CD4-positive, alpha-beta T cell treated with Interleukin-4 for 4 hours (primary cell): ENCODE data around the gene SORD.
"Not testable (repeated sequence)": the region's sequence is repeated elsewhere in the genome, so short reads cannot be mapped to it uniquely, and the experiment has no call there.

Source experiments
- DNase-seq: peaks from one replicate; pipeline ENCODE4 v3.0.0-alpha.2; 2020

Gene SORD

DNA sequence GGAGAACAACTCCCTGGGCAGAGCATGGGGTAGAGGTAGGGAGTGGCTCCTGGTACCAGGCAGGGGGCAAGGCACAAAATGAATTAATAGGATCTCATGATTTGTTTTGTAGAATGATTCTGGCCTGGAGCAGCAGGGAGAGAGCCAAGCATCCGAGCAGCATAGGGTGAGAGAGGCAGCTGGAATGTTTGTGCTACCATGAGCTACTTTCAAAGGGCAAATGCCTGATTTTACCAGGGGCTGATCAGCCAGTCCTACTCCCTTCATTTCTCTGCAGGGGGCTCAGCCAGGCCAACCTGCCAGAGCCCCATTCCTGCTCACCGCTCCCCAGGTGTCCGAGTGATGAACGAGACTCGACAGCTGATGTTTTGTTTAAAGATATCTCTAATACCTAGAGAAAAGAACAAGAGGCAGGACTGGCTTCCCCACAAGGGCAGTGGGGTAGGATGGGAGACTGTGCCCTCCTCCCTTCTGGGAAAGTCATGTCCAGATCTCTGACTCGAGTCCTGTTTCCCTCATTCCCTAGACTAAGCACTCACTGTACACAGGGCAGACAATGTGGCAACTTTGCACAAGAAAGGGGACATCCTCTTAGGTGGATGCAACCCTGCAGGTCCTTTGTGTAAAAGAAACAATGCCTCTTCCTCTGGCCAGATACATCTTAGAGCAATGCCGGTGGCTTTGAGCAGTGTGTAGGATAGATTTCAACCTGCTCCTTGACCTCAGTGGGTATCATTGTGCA, 78.1 kb downstream of the SORD start:
- no peak for DNase-seq

DNA sequence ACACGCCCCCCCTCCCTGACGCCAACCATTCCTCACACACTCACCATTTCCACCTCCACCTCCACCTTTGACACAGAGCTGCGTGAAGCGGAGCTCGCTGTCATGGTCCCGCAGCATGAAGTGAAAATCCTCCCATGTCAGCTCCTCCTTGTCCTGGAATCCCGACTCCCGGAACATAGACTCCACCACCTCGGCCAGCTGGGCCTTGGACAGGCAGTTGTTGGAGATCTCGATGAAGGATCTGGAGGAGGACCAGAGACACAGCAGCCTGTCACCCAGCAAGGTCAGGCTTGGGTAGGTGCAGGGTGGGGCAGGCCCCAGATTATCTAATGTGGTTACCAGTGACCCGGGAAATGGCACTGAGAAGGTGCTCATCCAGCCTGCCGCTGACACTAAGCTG, 78.8 kb downstream of the SORD start:
- DNase-seq: no peak

DNA sequence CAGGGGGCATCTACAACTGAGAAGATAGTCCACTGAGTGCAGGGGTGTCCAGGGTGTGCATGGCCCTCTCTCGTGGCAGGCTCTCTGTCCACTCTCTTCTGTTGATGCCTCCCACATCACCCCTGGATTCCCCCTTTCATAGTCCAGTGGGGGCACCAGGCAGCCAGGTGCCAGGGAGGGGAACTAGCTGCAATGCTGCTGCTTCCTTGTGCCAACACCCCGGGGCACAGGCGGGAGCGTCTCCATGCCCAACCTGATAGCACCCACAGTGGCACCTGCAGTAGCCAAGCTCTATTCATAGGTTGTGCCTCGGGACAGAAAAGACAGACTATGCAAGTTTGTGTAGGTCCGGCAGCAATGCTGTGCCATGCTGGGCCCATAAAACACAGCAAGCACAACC, 79.2 kb downstream of the SORD start:
- DNase-seq: no peak

DNA sequence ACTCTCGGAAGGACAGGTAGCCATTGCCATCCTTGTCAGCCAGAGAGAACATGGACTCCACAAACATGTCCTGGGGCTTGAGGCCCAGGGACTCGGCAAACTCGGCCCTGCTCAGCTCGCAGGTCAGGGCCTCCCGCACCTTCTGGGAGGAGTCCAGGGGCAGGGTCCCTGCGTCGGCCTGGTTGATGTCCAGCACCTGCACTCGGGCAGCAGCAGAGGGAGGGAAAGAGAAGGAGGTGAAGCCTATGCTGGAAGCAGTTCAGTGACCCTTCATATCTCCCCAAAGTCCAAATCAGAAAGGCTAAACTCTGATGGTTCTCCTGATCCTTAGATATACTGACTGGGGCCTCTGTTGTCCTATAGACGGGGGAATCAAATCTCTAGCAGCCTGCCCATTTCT, 81.2 kb downstream of the SORD start:
- not testable (repeated sequence) for DNase-seq

DNA sequence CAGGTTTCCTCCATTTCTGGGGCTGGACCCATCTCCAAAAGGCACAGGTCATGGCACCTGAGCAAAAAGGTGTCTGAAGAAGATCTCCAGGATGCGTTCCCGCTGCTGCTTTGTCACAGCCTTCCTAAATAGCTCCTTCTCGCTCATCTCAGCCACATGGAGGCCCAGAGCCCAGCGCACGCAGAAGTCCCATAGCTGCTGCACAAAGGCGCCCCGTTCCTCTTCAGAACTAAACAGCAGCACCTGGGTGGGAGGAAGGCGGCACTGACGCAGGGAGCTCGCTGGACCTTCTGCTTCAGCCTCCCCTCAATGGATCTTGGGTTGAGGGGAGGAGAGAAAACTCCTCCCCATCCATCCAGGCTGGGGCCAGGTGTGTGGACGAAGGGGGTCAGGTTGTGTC, 82.6 kb downstream of the SORD start:
- DNase-seq: no peak

DNA sequence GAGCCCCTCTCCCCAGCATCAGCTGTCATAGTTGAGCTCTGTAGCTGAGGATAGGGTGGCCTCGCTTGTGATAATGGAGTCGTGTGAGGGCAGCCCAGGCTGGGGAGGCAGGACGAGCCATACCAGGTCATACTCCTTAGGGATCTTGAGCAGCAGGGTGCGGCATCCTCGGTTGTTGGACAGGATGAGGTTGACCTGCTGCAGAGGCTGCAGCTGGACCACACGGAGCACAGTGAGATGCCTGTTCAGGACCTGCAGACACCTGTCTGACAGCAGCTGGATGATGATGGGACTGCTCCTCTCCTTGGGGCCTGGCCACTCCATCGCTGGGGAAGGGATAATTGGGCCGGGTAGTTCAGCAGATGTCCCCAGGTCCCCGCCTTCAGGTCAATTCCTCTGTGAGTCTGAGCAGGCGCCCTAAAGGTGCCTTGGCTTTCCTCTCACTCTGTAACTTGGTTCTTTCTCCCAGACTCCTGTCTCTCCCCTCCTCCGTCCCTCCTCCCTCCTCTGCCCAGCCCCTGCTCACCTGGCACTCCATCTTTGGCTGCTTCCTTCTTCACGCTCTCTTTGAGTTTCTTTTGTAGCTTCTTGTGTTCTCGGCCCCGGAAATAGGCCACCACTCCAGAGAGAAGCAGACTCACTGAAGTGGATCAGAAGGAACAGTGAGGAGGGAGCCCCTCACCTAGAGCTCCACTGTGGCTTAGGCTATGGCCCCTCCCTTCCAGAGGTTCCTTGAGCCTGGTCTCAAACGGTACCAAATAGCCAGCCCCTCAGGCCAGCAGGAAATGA, 83.2 kb downstream of the SORD start:
- no peak for DNase-seq

DNA sequence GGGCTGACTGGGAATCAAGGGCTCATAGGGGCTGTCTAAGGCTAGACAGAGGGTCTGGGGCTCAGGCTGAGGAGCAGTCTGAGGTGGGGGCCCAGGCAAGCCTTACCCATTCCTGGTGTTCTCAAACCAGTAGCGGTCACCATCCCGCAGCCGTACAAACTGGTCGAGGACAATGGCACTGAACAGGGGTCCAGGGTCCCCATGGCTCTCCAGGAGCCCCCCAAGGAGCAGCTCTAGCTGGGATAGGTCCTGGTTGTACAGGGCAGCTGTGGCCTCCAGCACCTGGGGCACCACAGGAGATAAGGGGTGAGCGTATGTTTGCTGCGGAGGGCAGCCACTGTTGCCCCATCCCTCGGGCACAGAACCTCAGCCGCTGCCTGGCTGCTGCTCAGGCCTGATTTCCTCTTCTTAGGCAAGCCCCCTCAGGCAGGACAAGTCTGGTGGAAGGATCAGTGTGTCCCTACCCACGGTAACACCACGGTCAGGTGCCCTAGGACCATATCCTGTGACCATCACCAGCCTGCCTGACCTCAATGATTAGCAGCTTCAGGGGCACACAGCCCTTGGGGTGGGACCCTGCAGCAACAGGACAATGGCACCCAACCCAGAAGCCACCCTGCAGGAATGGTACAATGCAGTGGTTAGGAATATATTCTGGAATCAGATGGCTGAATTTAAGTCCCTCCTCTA, 85.1 kb downstream of the SORD start:
- no peak for DNase-seq

DNA sequence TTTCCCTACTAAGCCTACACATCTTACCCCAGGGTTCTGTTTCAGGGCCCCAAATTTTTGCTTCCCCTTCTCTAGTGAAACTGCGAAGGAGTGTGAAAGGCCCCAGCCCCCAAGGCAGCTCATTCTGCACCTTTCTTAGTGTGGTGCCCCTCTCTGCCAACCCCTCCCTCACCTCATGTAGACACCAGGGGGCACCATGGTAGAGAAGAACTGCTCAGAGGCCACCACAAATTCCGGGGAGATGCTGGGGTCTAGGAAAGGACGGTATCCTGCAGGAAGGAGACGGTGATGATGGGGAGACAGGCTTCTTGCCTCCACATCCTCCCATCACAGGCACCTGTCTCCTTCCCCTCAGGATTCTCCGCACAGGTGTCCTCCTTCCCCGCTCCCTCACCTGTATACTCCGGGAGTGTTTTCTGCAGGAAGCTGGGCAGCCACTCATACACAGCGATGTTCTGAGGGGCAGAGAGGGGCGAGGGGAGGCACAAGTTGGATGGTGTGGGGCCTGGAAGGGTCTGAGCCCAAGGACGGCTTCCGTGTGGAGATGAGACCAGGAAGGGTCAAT, 87.3 kb downstream of the SORD start:
- no peak for DNase-seq

DNA sequence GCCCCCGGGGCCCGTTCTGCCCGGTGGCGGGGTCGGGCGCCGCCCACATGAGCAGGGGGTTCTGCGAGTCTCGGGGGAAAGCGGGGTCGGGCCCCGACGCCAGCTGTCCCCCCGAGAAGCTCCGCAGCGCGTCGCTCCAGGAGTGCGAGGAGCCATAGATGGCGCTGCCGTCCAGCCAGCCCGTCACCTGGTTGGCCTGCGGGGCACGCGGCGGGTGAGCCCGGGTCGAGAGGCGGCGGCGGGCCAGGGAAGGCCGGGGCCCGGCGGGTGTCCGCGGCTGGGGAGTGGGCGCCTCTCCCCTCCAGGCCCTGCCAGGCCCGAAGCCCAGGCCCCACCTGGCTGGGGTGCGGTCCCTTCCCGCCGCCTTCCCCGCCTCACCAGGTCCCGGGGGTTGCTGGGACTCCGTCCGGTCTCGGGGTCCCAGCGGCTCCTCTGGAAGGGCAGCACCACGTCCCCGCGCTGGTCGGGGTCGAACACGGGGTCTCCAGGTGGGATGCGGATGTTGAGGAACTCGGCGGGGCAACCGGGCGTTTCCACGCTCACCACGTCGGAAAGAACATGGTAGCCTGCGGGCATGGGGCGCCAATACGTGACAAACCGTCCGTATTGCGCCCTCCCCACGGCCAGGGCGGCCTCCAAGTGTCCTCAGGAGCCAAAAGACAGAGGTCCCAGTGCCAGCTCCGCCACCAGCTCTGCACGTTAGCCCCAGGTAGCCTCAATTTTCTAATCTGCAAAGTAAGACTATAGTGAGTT, 88.6 kb downstream of the SORD start:
- DNase-seq: no peak

DNA sequence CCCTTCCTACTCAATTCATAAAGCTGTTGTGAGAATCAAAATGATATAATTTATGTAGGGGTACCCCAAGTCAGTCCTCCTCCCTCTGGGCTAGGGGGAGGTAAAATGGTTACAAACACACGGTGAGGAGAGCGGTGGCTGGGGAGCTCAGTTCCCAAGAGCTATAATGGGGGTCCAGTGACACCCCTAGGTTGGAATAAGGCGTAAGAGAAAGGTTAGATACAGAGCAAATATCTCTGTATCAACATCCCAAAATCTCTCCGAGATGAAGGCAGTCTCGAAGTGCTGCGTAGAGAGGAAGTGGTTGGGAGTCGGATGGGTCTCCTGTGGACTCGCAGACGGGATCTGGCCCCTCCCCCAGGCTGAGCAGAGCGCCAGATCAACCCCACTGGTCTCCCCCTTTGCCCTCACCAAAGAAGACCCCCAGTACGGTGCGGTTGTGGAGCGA, 89.2 kb downstream of the SORD start:
- no peak for DNase-seq

DNA sequence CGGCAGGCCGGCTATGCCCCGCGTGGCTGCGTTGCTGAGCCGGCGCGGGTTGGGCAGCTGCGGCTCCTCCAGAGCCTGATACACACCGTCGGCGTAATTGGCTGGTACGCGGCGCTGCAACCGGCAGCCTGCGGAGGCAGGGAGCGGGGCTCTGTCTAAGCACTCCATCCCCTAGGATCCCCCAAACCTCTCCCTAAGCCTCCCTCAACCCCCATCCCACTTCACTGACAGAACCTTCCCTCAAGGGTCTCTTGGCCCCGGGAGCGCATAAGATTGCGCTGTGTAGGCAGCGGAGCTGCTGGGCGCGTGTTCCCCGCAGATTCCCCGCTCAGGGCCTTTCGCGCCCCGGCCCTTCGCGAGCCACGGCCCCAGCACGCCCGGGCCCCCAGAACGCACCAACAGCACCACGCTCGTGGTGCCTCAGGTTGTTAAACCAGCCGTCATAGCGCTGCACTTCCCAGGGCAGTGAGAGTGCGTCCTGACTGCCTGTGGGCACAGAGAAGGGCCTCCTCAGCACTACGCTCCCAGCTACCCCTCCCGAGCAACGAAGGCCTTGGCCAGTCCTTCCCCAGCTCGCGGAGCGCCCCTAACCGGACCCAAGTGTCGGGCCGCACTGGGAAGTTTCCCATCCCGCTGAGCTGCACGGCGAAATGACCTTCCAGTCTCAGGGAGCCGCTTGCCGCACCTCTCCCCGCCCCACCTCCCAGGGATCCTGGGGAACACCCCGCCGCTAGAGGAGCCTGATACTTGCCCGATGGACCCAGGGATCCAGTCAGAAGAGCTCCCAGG, 89.8 kb downstream of the SORD start:
- DNase-seq: no peak

DNA sequence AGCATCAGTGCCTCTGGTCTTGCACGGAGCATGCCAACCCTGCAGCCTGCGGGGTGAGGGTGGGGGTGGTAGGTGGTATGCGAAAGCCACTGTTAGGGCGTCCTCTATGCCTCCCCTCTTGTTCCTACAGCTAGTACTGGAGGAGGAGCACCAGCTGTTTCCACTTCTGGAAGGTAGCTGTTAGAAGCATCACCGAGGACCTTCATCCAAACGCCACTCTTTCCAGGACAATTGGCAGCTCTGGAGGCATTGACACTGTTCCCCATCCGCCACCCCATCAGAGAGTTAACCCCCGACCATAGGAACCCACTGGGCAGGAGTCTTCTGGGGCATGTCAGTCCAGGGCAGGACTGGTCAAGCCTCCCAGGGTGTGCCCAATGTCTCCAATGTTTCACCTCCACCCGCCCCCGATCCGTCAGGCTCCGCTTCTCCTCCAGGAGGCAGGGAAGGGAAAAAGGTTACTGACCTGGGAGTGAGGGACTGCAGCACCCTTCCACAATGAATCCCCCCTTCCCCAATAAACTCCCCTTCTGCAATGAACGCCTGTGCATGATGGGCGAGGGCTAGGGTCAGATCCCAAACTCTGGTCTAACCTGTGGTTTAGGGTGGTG, 90.5 kb downstream of the SORD start:
- no peak for DNase-seq

DNA sequence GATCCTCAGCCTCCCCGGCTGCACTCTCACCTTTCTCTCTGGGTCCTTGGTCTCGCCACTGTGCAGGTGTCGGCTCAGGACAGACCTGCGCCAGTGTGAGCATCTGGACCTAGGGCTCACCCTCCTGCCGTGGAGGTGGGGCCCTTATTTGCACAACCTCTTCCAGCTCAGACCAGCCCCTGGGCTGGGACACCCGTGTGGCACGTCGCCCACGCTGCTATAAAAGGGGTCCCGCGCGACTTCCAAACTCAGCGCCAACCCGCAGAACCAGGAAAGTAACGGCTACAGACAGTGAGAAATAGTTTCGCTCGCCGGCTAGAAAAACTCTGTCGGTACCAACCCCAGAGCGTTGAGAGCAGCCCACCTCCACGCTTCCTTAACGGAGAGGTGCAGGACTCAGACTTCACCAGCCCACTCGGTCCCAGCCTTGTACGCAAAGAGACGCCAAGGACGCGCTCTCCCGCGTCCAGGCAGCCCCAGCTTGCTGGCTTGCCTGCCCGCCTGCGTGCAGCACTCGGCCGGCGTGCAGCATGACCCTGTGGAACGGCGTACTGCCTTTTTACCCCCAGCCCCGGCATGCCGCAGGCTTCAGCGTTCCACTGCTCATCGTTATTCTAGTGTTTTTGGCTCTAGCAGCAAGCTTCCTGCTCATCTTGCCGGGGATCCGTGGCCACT, 91.2 kb downstream of the SORD start, which contains the start of the genes DUOX2 and DUOXA2:
Gene DUOX2 (minus strand): TSS at position 97 of the 675 bp plus-strand sequence. CDS start 761 bp downstream, outside the sequence.
Gene DUOXA2 (plus strand): TSS at position 251 of the 675 bp plus-strand sequence. CDS start 280 bp downstream, at position 531.
- DNase-seq: no peak

DNA sequence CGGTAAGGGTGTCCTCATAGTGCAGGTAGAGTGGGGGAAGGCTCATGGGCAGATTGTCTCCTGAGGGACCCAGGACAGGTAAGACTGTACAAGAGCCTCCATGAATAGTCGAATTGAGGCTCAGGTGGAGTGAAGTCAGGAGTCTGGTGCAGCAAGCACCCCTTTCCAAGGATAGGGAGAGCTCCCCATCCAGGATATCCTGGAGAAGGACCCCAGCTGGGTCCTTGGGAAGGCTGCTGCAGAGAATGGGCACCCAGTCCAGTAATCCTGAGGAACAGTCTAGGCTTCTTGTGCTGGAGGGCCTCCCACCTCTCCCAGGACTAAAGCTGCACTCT, 91.7 kb downstream of the SORD start:
- no peak for DNase-seq

DNA sequence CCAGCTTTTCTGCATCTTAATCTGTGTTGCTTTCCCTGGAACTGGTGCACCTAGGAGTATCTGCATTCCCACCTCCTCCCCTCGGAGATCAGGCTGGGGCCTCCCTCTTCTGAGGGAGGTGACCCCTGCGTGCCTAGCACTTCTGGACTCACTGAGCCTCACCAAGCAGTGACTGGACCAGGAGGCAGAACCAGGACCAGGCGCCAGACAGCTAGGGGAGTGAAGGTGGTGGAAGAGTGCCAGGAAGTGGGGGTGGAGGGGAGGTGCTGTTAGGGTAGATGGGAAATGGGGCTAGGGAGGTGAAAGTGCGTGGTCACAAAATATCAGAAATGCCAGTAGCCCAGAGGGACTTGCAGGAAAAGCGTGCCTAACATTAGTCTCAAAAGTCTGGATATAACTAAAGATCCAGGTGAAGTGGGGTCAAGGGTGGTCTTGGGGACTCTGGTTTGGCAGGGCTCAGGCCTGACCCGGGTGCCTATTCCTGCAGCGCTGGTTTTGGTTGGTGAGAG, 92.4 kb downstream of the SORD start:
- DNase-seq: no peak

DNA sequence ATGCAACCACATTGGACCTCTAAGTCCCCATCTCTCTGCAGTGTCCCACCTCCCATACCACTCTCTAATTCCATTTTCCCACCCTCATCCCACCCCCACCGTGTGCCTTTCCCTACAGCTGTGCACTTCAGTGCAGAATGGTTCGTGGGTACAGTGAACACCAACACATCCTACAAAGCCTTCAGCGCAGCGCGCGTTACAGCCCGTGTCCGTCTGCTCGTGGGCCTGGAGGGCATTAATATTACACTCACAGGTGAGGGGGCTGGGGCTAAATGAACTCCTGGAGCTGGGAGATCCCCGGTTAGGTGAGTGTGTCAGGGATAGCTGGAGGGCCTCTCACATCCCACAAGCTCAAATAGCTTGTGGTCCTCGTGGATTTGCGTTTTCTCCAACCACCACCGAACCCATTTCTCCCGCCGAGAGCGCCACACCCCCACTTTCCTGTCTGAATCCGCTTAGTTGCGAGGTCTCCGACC, 93.0 kb downstream of the SORD start:
- no peak for DNase-seq

DNA sequence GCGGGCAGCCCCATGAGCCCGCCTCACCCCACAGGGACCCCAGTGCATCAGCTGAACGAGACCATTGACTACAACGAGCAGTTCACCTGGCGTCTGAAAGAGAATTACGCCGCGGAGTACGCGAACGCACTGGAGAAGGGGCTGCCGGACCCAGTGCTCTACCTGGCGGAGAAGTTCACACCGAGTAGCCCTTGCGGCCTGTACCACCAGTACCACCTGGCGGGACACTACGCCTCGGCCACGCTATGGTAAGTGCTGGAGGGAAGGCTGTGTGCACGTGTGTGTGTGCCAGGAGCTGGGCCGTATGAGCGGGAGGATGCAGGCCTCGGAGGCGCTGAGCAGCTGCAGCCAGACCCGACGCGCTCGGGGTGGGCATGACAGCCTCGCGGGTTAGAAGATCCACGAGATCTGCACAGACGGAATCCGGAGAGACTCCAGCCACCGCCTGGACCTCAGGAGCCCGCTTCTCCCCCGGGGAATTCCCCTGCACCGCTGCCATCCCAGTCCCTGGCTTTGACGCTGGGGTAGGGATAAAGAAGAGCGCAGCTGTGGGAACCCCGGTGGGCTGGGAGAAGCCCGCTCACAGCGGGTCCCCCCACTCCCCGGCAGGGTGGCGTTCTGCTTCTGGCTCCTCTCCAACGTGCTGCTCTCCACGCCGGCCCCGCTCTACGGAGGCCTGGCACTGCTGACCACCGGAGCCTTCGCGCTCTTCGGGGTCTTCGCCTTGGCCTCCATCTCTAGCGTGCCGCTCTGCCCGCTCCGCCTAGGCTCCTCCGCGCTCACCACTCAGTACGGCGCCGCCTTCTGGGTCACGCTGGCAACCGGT, 93.7 kb downstream of the SORD start:
- no peak for DNase-seq

DNA sequence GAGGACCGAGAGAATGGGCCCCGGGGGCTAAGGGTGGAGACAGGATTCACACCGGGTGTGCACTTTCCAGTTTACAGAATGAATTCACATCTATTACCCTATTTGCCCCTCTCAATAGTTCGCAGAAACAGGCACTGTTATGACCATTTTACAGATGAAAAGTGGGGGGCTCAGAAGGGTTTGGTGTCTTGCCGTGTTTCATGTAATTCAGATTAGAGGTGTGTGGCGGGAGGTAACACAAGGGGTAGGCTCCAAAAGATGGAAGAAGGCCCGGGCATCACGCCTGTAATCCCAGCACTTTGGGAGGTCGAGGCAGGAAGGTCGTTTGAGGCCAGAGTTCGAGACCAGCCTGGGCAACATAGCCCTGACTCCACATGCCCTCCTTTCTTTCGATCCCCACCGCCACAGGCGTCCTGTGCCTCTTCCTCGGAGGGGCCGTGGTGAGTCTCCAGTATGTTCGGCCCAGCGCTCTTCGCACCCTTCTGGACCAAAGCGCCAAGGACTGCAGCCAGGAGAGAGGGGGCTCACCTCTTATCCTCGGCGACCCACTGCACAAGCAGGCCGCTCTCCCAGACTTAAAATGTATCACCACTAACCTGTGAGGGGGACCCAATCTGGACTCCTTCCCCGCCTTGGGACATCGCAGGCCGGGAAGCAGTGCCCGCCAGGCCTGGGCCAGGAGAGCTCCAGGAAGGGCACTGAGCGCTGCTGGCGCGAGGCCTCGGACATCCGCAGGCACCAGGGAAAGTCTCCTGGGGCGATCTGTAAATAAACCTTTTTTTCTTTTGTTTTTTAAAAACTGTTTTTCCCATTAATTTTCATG, 94.5 kb downstream of the SORD start:
- no peak for DNase-seq
